ENCODE data around the gene SKA3.
"Not testable (repeated sequence)": the region's sequence is repeated elsewhere in the genome, so short reads cannot be mapped to it uniquely, and the experiment has no call there.

The SKA3 gene

GRCh38 chr13:21171420-21171819 lies 4.9 kb downstream of the SKA3 start:
- no peak for DNase-seq (ENCODE audit: low read depth in 2 of 2)

- not testable (repeated sequence) for DNase-seq (ENCODE audit: low read depth in 2 of 2)
Measured at GRCh38 chr13:21165606-21166005, 10.7 kb downstream of the SKA3 start.

- DNase-seq (ENCODE audit: low read depth in 2 of 2), result no peak
Measured at GRCh38 chr13:21164631-21165030, 11.7 kb downstream of the SKA3 start.

- DNase-seq (ENCODE audit: low read depth in 2 of 2), result no peak
Measured at GRCh38 chr13:21152251-21152899, 24.0 kb downstream of the SKA3 start.

GRCh38 chr13:21150013-21150412 lies 26.3 kb downstream of the SKA3 start:
- DNase-seq (ENCODE audit: low read depth in 2 of 2), result no peak

GRCh38 chr13:21149568-21149967 lies 26.8 kb downstream of the SKA3 start:
- DNase-seq (ENCODE audit: low read depth in 2 of 2), result no peak

GRCh38 chr13:21148557-21149258 lies 27.6 kb downstream of the SKA3 start:
- DNase-seq (ENCODE audit: low read depth in 2 of 2), result no peak

GRCh38 chr13:21147827-21148226 lies 28.5 kb downstream of the SKA3 start:
- no peak for DNase-seq (ENCODE audit: low read depth in 2 of 2)

- DNase-seq (ENCODE audit: low read depth in 2 of 2), result no peak
Measured at GRCh38 chr13:21142766-21143165, 33.6 kb downstream of the SKA3 start.

- DNase-seq (ENCODE audit: low read depth in 2 of 2), result no peak
Measured at GRCh38 chr13:21139374-21139773, 37.0 kb downstream of the SKA3 start.

GRCh38 chr13:21138561-21138960 lies 37.8 kb downstream of the SKA3 start:
- DNase-seq (ENCODE audit: low read depth in 2 of 2), result no peak

- no peak for DNase-seq (ENCODE audit: low read depth in 2 of 2)
Measured at GRCh38 chr13:21137696-21138095, 38.7 kb downstream of the SKA3 start.

- not testable (repeated sequence) for DNase-seq (ENCODE audit: low read depth in 2 of 2)
Measured at GRCh38 chr13:21135833-21136232, 40.5 kb downstream of the SKA3 start.

- no peak for DNase-seq (ENCODE audit: low read depth in 2 of 2)
Measured at GRCh38 chr13:21134475-21134874, 41.9 kb downstream of the SKA3 start.

- DNase-seq (ENCODE audit: low read depth in 2 of 2), result no peak
Measured at GRCh38 chr13:21133077-21133476, 43.3 kb downstream of the SKA3 start.

GRCh38 chr13:21130116-21130515 lies 46.2 kb downstream of the SKA3 start:
- DNase-seq (ENCODE audit: low read depth in 2 of 2), result no peak

- DNase-seq (ENCODE audit: low read depth in 2 of 2), result no peak
Measured at GRCh38 chr13:21124852-21125251, 51.5 kb downstream of the SKA3 start.

- DNase-seq (ENCODE audit: low read depth in 2 of 2), result no peak
Measured at GRCh38 chr13:21123956-21124355, 52.4 kb downstream of the SKA3 start.

GRCh38 chr13:21121616-21122015 lies 54.7 kb downstream of the SKA3 start:
- DNase-seq (ENCODE audit: low read depth in 2 of 2), result no peak

GRCh38 chr13:21120191-21120590 lies 56.2 kb downstream of the SKA3 start:
- DNase-seq (ENCODE audit: low read depth in 2 of 2), result no peak

GRCh38 chr13:21119526-21119925 lies 56.8 kb downstream of the SKA3 start:
- DNase-seq (ENCODE audit: low read depth in 2 of 2), result no peak

- DNase-seq (ENCODE audit: low read depth in 2 of 2), result no peak
Measured at GRCh38 chr13:21118180-21118579, 58.2 kb downstream of the SKA3 start.

- no peak for DNase-seq (ENCODE audit: low read depth in 2 of 2)
Measured at GRCh38 chr13:21117104-21117809, 59.1 kb downstream of the SKA3 start.
